Effector memory CD4-positive, alpha-beta T cell (primary cell): ENCODE measurements around the gene TBC1D30.

ENCODE experiments used
- DNase-seq, 3 donors: peaks; one replicate each; pipeline ENCODE4 v3.0.0-alpha.2; 2020
- H3K27ac ChIP-seq: 2 replicates; pipeline ENCODE4 v1.7.0; 2013; ENCODE audit warnings: mild to moderate bottlenecking, low read length, moderate library complexity; ENCODE audit not compliant: insufficient read depth, poor library complexity, severe bottlenecking
- H3K27me3 ChIP-seq: replicated peaks from 2 replicates; pipeline ENCODE4 v1.7.0; 2013; ENCODE audit warnings: mild to moderate bottlenecking, low read length; ENCODE audit not compliant: insufficient read depth, control insufficient read depth, poor library complexity, severe bottlenecking
- H3K36me3 ChIP-seq: 2 replicates; pipeline ENCODE4 v1.7.0; 2013; ENCODE audit warnings: mild to moderate bottlenecking, low read length, moderate library complexity; ENCODE audit not compliant: control insufficient read depth, insufficient read depth
- H3K4me1 ChIP-seq: 2 replicates; pipeline ENCODE4 v1.7.0; 2013; ENCODE audit warnings: low read length, mild to moderate bottlenecking; ENCODE audit not compliant: control insufficient read depth, insufficient read depth, poor library complexity, severe bottlenecking
- H3K4me3 ChIP-seq: 2 replicates; pipeline ENCODE4 v1.7.0; 2013; ENCODE audit warnings: low read length, low read depth, mild to moderate bottlenecking; ENCODE audit not compliant: insufficient read depth, poor library complexity, severe bottlenecking
- H3K9me3 ChIP-seq: 2 replicates; pipeline ENCODE4 v1.7.0; 2013; ENCODE audit warnings: mild to moderate bottlenecking, low read length, moderate library complexity; ENCODE audit not compliant: control insufficient read depth

TBC1D30 gene

GRCh38 chr12:64884164-64884542 is 59.7 kb downstream of the TBC1D30 start:
- H3K4me3 ChIP-seq = no peak overlapping the region
- H3K27me3 ChIP-seq = no peaks in the 10 kb centered on the region
- no peaks in the 10 kb centered on the region for H3K4me1 ChIP-seq
- no peaks in the 10 kb centered on the region for H3K9me3 ChIP-seq
- no peaks in the 10 kb centered on the region for H3K36me3 ChIP-seq
- DNase-seq = no peak
- no peak overlapping the region for H3K27ac ChIP-seq

DNA sequence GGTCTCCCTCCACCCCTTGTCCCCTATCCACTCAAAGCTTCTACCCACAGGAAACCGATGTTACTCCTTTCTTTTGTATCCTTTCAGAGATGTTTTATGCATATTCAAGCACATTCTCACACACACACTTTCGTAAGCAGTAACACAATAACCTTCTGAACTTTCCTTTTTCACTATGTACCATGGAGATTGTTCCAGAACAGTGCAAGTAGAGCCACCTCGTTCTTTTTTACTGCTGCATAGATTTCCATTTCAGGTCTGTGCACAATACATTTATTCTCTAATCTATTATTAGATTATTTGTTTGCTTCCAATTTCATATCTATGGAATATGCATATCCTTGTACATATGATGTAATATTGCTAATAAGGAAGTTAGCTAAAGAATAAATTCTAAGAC is 60.3 kb downstream of the TBC1D30 start:
- Histone ChIP-seq H3K27ac (no peak overlapping the region), H3K4me1 (no peaks in the 10 kb centered on the region), H3K4me3 (no peak overlapping the region), H3K36me3 (no peaks in the 10 kb centered on the region), H3K9me3 (no peaks in the 10 kb centered on the region), H3K27me3 (peaks cover 3% of the 10 kb centered on the region)
- DNase-seq = no peak

DNA sequence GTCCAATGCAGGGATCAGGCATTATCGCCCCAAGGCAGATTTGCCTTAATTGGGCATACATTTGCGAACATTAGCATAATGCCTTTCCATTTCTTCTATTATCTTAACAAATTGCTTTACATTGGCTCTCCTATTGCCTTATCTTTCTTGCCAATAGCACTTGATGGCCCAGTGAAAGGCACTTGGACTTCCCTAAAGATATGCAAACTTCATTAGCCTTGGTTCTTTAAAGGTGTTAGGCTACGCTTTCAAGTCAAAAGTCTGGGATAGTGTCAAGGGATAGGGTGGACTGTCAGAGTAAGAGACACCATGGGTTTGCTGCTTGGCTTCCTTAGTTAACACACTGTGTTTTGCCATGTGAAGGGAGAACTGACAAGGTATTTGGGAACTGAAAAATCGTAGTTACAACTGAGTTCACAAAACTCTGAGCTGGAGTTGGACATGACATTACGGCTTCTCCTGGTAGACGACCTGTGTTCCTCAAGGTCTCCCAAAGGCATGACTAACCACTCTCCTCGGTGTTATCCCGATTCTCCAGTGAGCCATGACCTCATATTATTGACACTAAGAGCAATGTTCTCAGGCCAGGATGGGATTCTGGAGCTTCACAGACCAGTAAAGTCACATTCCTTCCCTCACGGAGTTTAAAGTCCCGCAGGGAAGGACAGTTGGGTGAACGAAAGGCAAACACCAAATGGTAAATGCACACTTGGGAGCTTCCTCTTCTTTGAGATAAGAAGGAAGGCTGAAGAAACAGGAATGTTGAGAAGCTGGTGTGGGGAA is 65.2 kb downstream of the TBC1D30 start:
- Histone ChIP-seq H3K4me3 (no peak overlapping the region), H3K36me3 (no peaks in the 10 kb centered on the region), H3K9me3 (no peaks in the 10 kb centered on the region), H3K27ac (no peak overlapping the region), H3K4me1 (no peaks in the 10 kb centered on the region), H3K27me3 (peaks cover 3% of the 10 kb centered on the region)
- no peak for DNase-seq

DNA sequence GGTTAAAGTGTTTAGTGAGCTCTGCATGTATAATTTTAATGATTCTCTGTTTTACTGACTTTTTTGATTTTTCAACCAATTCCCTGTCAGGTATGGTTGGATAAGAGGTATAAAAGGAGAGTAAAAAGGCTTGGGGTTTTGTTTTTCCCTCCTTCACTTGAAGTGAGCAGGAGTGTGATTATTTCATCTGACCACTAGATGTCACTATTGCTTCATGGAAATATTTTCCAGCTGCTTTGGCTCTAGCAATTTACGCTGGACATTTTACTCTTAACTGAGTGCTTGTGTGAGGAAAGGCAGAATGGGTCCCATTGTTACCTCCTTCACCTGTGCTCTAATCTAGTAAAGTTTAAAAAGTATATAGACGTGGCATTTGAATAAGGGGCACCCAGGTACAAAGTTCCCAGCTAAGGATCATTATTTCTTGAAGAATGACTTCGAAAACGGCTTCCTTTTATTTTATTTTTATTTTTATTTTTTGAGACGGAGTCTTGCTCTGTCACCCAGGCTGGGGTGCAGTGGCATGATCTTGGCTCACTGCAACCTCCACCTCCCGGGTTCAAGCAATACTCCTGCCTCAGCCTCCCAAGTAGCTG is 66.5 kb downstream of the TBC1D30 start:
- Histone ChIP-seq H3K9me3 (no peaks in the 10 kb centered on the region), H3K4me1 (no peaks in the 10 kb centered on the region), H3K36me3 (no peaks in the 10 kb centered on the region), H3K27me3 (peaks cover 3% of the 10 kb centered on the region), H3K27ac (no peak overlapping the region), H3K4me3 (no peak overlapping the region)
- DNase-seq = no peak

DNA sequence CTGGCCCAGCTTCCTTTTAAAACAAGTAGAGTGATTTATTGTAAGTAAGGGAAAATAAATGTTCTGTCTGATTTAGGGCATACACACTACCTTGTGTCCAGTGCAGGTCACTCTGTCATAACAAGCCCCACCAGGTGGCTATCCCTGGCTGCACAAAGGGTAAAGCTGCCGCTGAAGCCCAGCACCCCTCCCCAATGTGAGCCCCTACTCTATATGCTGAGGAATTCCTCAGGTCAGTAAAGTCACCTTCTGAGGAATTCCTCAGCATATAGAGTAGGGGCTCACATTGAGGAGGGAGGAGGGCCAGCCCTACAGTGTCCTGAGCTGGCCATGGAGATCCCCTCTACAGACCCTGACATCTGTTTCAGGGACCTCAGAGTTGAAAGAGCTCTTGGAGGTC is 67.2 kb downstream of the TBC1D30 start:
- no peaks in the 10 kb centered on the region for H3K36me3 ChIP-seq
- H3K4me3 ChIP-seq = no peak overlapping the region
- DNase-seq = no peak
- no peaks in the 10 kb centered on the region for H3K9me3 ChIP-seq
- H3K27ac ChIP-seq = no peak overlapping the region
- no peaks in the 10 kb centered on the region for H3K4me1 ChIP-seq
- H3K27me3 ChIP-seq = peaks cover 3% of the 10 kb centered on the region

DNA sequence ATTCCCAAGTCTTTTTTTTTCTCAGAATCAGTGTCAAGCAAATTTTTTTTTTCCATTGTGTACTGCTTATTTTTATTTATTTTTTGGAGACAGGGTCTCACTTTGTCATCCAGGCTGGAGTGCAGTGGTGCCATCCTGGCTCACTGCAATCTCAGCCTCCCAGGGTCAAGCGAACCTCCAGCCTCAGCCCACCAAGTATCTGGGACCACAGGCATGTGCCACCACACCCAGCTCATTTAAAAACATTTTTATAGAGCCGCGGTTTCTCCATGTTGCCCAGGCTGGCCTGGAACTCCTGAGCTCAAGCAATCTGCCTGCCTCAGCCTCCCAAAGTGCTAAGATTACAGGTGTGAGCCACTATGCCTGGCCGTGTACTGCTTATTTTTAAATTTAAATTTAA is 68.1 kb downstream of the TBC1D30 start:
- Histone ChIP-seq H3K36me3 (no peaks in the 10 kb centered on the region), H3K4me3 (no peak overlapping the region), H3K4me1 (no peaks in the 10 kb centered on the region), H3K27ac (no peak overlapping the region), H3K27me3 (peaks cover 3% of the 10 kb centered on the region), H3K9me3 (no peaks in the 10 kb centered on the region)
- no peak for DNase-seq

DNA sequence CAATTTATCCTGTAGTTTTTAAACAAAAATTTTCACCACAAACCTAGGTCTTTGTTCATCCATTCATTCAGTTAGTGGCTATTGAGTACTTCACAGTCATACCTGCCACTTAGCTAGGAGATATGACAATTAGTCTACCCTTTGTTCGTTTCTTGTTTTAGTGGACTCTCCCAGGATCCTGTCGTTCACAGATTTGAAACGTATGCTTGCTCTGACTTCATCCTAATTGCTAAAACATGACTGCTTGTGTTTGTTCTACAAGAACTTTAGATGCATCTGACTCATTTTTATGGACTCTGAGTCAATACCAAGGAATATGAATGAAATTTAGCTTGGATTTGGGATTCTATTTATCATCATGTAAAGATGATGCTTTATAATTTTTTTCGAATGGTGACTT is 69.5 kb downstream of the TBC1D30 start:
- DNase-seq = no peak
- Histone ChIP-seq H3K27me3 (peaks cover 3% of the 10 kb centered on the region), H3K4me3 (no peak overlapping the region), H3K27ac (no peak overlapping the region), H3K36me3 (no peaks in the 10 kb centered on the region), H3K4me1 (no peaks in the 10 kb centered on the region), H3K9me3 (no peaks in the 10 kb centered on the region)

GRCh38 chr12:64894827-64895475 is 70.5 kb downstream of the TBC1D30 start:
- Histone ChIP-seq H3K9me3 (no peaks in the 10 kb centered on the region), H3K4me1 (no peaks in the 10 kb centered on the region), H3K27ac (no peak overlapping the region), H3K27me3 (no peaks in the 10 kb centered on the region), H3K36me3 (no peaks in the 10 kb centered on the region), H3K4me3 (no peak overlapping the region)
- no peak for DNase-seq

GRCh38 chr12:64895526-64895925 is 71.1 kb downstream of the TBC1D30 start:
- DNase-seq = no peak
- Histone ChIP-seq H3K4me3 (no peak overlapping the region), H3K4me1 (no peaks in the 10 kb centered on the region), H3K36me3 (no peaks in the 10 kb centered on the region), H3K27ac (no peak overlapping the region), H3K9me3 (no peaks in the 10 kb centered on the region), H3K27me3 (no peaks in the 10 kb centered on the region)

GRCh38 chr12:64900540-64900939 is 76.1 kb downstream of the TBC1D30 start:
- no peak overlapping the region for H3K4me3 ChIP-seq
- H3K27me3 ChIP-seq = no peaks in the 10 kb centered on the region
- H3K9me3 ChIP-seq = no peaks in the 10 kb centered on the region
- no peaks in the 10 kb centered on the region for H3K36me3 ChIP-seq
- H3K27ac ChIP-seq = no peak overlapping the region
- no peaks in the 10 kb centered on the region for H3K4me1 ChIP-seq
- DNase-seq = no peak
